DOHH2 (cell line): ENCODE results near the gene OPRL1.

Source experiments
- H3F3A ChIP-seq: fragments of 200-600 bp; sonication (generic), shearing (Covaris generic); 2 replicates; pipeline ENCODE4 v1.6.0; 2016; ENCODE audit warnings: antibody characterized with exemption, mild to moderate bottlenecking; ENCODE audit not compliant: control insufficient read depth, insufficient read depth
- H3K27ac ChIP-seq: fragments of 200-600 bp; sonication (generic); 2 replicates; pipeline ENCODE4 v1.5.1; 2014; ENCODE audit warnings: low read depth, mild to moderate bottlenecking, low read length, moderate library complexity
- H3K27me3 ChIP-seq: fragments of 200-600 bp; sonication (generic); 2 replicates; pipeline ENCODE4 v1.6.1; 2014; ENCODE audit warnings: mild to moderate bottlenecking, low read length, mixed read lengths; ENCODE audit not compliant: control insufficient read depth
- H3K36me3 ChIP-seq: fragments of 200-600 bp; sonication (generic); 2 replicates; pipeline ENCODE4 v1.6.1; 2014; ENCODE audit warnings: mild to moderate bottlenecking, low read length, moderate library complexity, mixed read lengths; ENCODE audit not compliant: control insufficient read depth
- H3K4me1 ChIP-seq: fragments of 200-600 bp; sonication (generic); 2 replicates; pipeline ENCODE4 v1.6.1; 2014; ENCODE audit warnings: mild to moderate bottlenecking, low read length, mixed read lengths; ENCODE audit not compliant: control insufficient read depth
- H3K4me2 ChIP-seq: fragments of 200-600 bp; sonication (generic); 2 replicates; pipeline ENCODE4 v1.6.0; 2014; ENCODE audit warnings: mild to moderate bottlenecking, low read length, moderate library complexity
- H3K4me3 ChIP-seq: fragments of 200-600 bp; sonication (generic); 2 replicates; pipeline ENCODE4 v1.5.1; 2014; ENCODE audit warnings: mild to moderate bottlenecking, low read length, mixed read lengths
- H3K79me2 ChIP-seq: fragments of 200-600 bp; sonication (generic); 2 replicates; pipeline ENCODE4 v1.6.1; 2014; ENCODE audit warnings: mild to moderate bottlenecking, low read length, mixed read lengths; ENCODE audit not compliant: control insufficient read depth
- H3K9me2 ChIP-seq: fragments of 200-600 bp; sonication (generic); replicated peaks from 2 replicates; pipeline ENCODE4 v1.6.1; 2014; ENCODE audit warnings: mild to moderate bottlenecking, low read length, mixed read lengths; ENCODE audit not compliant: control insufficient read depth
- H3K9me3 ChIP-seq: fragments of 200-600 bp; sonication (generic); 2 replicates; pipeline ENCODE4 v1.6.1; 2014; ENCODE audit warnings: antibody characterized with exemption, low read length, mixed read lengths; ENCODE audit not compliant: control insufficient read depth, insufficient read depth
- H4K20me1 ChIP-seq: fragments of 200-600 bp; sonication (generic); 2 replicates; pipeline ENCODE4 v1.6.0; 2014; ENCODE audit warnings: low read depth, mild to moderate bottlenecking, antibody characterized with exemption, low read length, moderate library complexity; ENCODE audit not compliant: control insufficient read depth, insufficient read depth
- CTCF ChIP-seq: fragments of 200-600 bp; sonication (generic); IDR thresholded peaks from one replicate; pipeline ENCODE4 v1.5.1; 2014; ENCODE audit warnings: antibody characterized with exemption, mild to moderate bottlenecking, low read depth, low read length; ENCODE audit not compliant: poor library complexity, severe bottlenecking
- EZH2phosphoT487 ChIP-seq: fragments of 200-600 bp; sonication (generic); IDR thresholded peaks from 2 replicates; pipeline ENCODE4 v1.6.1; 2017; ENCODE audit warnings: borderline replicate concordance, mild to moderate bottlenecking, antibody characterized with exemption, low read length, moderate library complexity, mixed read lengths

OPRL1 gene

GRCh38 chr20:64095927-64096326, 16.0 kb downstream of the OPRL1 start:
- Histone ChIP-seq H3K36me3 (no peaks in the 10 kb centered on the region), H3K4me1 (peaks cover 20% of the 10 kb centered on the region), H3K9me2 (no peaks in the 10 kb centered on the region), H3K27ac (no peak overlapping the region), H3K4me3 (no peak overlapping the region), H3K9me3 (peaks cover 8% of the 10 kb centered on the region; the same call in 1 of the 2 replicates), H3K79me2 (no peaks in the 10 kb centered on the region), H3K4me2 (no peak overlapping the region), H3K27me3 (no peaks in the 10 kb centered on the region), H4K20me1 (no peaks in the 10 kb centered on the region), H3F3A (peaks cover 4% of the 10 kb centered on the region; the same call in 1 of the 2 replicates)
- TF ChIP-seq CTCF: no peak
- no peak for TF ChIP-seq EZH2phosphoT487

GRCh38 chr20:64096535-64096934, 16.7 kb downstream of the OPRL1 start:
- Histone ChIP-seq H3K4me1 (peaks cover 26% of the 10 kb centered on the region), H3K9me3 (peaks cover 8% of the 10 kb centered on the region; the same call in 1 of the 2 replicates), H3K36me3 (no peaks in the 10 kb centered on the region), H3K27ac (no peak overlapping the region), H3K4me3 (no peak overlapping the region), H3K4me2 (no peak overlapping the region), H3K79me2 (no peaks in the 10 kb centered on the region), H3K27me3 (no peaks in the 10 kb centered on the region), H3K9me2 (no peaks in the 10 kb centered on the region), H3F3A (peaks cover 5% of the 10 kb centered on the region; the same call in 1 of the 2 replicates), H4K20me1 (no peaks in the 10 kb centered on the region)
- TF ChIP-seq CTCF: no peak
- TF ChIP-seq EZH2phosphoT487: no peak

GRCh38 chr20:64098471-64099013, 18.7 kb downstream of the OPRL1 start:
- peaks cover 46% of the 10 kb centered on the region for H3K4me1 ChIP-seq
- no peak overlapping the region for H3K4me2 ChIP-seq
- TF ChIP-seq EZH2phosphoT487 (no peak), CTCF (no peak)
- no peak overlapping the region for H3K4me3 ChIP-seq
- 0 out of 2 replicates have a peak, but pooled peaks cover 4% of the 10 kb centered on the region for H4K20me1 ChIP-seq
- H3K9me3 ChIP-seq: peaks cover 8% of the 10 kb centered on the region; the same call in 1 of the 2 replicates
- H3K27me3 ChIP-seq: peaks cover 13% of the 10 kb centered on the region
- no peaks in the 10 kb centered on the region for H3K9me2 ChIP-seq
- H3F3A ChIP-seq: peaks cover 5% of the 10 kb centered on the region; the same call in 1 of the 2 replicates
- H3K79me2 ChIP-seq: no peaks in the 10 kb centered on the region
- no peak overlapping the region for H3K27ac ChIP-seq
- no peaks in the 10 kb centered on the region for H3K36me3 ChIP-seq
